Measurements from ENCODE around the gene ZNF618. TPM values are rescaled to one million over a fixed set of nuclear protein-coding genes. Genes with fewer than 3 reads are reported as not detected.

Gene ZNF618
- total RNA-seq, 1 experiment from 2014 or later = 4.2 TPM

- Histone ChIP-seq H3K4me3 (ENCODE audit: low read length) (no peak overlapping the region), H3K27me3 (ENCODE audit: low read length) (no peaks in the 10 kb centered on the region), H3K9ac (ENCODE audit: low read length) (no peak overlapping the region), H3K9me3 (ENCODE audit: low read length) (no peaks in the 10 kb centered on the region), H3K4me2 (ENCODE audit: low read length) (no peak overlapping the region), H4K20me1 (ENCODE audit: low read length) (no peaks in the 10 kb centered on the region), H3K27ac (ENCODE audit: low read length) (no peak overlapping the region), H3K36me3 (ENCODE audit: low read depth, low read length) (no peaks in the 10 kb centered on the region), H3K9me2 (replicated peaks; ENCODE audit: low read length) (no peaks in the 10 kb centered on the region), H3K79me2 (ENCODE audit: low read length) (no peaks in the 10 kb centered on the region), H3F3A (ENCODE audit: low read length, unreplicated experiment) (no peaks in the 10 kb centered on the region), H2AFZ (ENCODE audit: low read length) (no peak overlapping the region), H3K4me1 (ENCODE audit: insufficient read depth, low read length) (no peaks in the 10 kb centered on the region)
- ChIA-PET CTCF (interaction anchor here (0.6 kb wide), 1 partner anchor 390 kb away, joined by 5 read pairs; no protein-coding TSS in a partner anchor), POLR2A (ENCODE audit: unreplicated experiment) (no interaction called here)
- TF ChIP-seq CTCF (conservative IDR thresholded peaks at IDR 0.05; ENCODE audit: low read depth, low read length) (no peak), EZH2phosphoT487 (IDR thresholded peaks at IDR 0.05; ENCODE audit: borderline replicate concordance, low read length) (no peak), EZH2 (IDR thresholded peaks at IDR 0.05; ENCODE audit: low read length, unreplicated experiment) (no peak)
- DNase-seq (no peak), ATAC-seq (no peak)
- BruUV-seq (replicated peaks) = no TSS peak
- intact Hi-C loops (cut with micrococcal nuclease) = no loop called here
These were observed 115.6 kb downstream of the ZNF618 start for GRCh38 chr9:113991714-113992113.

- ChIA-PET CTCF (no interaction called here), POLR2A (ENCODE audit: unreplicated experiment) (no interaction called here)
- TF ChIP-seq EZH2 (IDR thresholded peaks at IDR 0.05; ENCODE audit: low read length, unreplicated experiment) (no peak), EZH2phosphoT487 (IDR thresholded peaks at IDR 0.05; ENCODE audit: borderline replicate concordance, low read length) (no peak), CTCF (conservative IDR thresholded peaks at IDR 0.05; ENCODE audit: low read depth, low read length) (no peak)
- Histone ChIP-seq H3K4me3 (ENCODE audit: low read length) (no peak overlapping the region), H3K9ac (ENCODE audit: low read length) (no peak overlapping the region), H3K27me3 (ENCODE audit: low read length) (no peaks in the 10 kb centered on the region), H3K9me3 (ENCODE audit: low read length) (no peaks in the 10 kb centered on the region), H2AFZ (ENCODE audit: low read length) (no peak overlapping the region), H3K4me1 (ENCODE audit: insufficient read depth, low read length) (no peaks in the 10 kb centered on the region), H4K20me1 (ENCODE audit: low read length) (no peaks in the 10 kb centered on the region), H3F3A (ENCODE audit: low read length, unreplicated experiment) (no peaks in the 10 kb centered on the region), H3K4me2 (ENCODE audit: low read length) (no peak overlapping the region), H3K27ac (ENCODE audit: low read length) (no peak overlapping the region), H3K9me2 (replicated peaks; ENCODE audit: low read length) (no peaks in the 10 kb centered on the region), H3K36me3 (ENCODE audit: low read depth, low read length) (no peaks in the 10 kb centered on the region), H3K79me2 (ENCODE audit: low read length) (no peaks in the 10 kb centered on the region)
- intact Hi-C loops (cut with micrococcal nuclease) = no loop called here
- no peak for ATAC-seq
- DNase-seq = no peak
- no TSS peak for BruUV-seq (replicated peaks)
These were observed 116.3 kb downstream of the ZNF618 start for GRCh38 chr9:113992276-113992951.

DNA sequence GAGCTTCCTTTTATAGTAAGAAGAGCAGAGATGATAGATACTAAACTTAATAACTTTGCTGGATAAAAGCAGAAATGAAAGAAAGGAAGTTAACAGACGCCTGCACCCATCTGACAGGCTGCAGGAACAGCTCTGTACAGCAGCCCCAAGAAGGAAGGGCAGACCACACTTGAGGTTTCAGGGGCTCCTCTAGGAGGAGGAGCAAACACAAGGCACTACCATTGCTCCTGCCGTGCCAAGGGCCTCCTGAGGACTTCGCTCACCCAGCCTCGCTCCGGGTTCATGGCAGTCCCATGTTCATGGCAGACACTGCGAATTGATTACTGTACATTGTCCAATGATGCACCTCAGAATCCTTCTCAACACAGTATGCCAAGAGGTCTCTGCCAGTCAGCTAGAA lies 116.9 kb downstream of the ZNF618 start:
- Histone ChIP-seq H3K36me3 (ENCODE audit: low read depth, low read length) (no peaks in the 10 kb centered on the region), H4K20me1 (ENCODE audit: low read length) (no peaks in the 10 kb centered on the region), H3K9me2 (replicated peaks; ENCODE audit: low read length) (no peaks in the 10 kb centered on the region), H3K9me3 (ENCODE audit: low read length) (no peaks in the 10 kb centered on the region), H3K27ac (ENCODE audit: low read length) (no peak overlapping the region), H3K4me2 (ENCODE audit: low read length) (no peak overlapping the region), H3K9ac (ENCODE audit: low read length) (no peak overlapping the region), H2AFZ (ENCODE audit: low read length) (no peak overlapping the region), H3K4me1 (ENCODE audit: insufficient read depth, low read length) (no peaks in the 10 kb centered on the region), H3K79me2 (ENCODE audit: low read length) (no peaks in the 10 kb centered on the region), H3F3A (ENCODE audit: low read length, unreplicated experiment) (no peaks in the 10 kb centered on the region), H3K27me3 (ENCODE audit: low read length) (no peaks in the 10 kb centered on the region), H3K4me3 (ENCODE audit: low read length) (no peak overlapping the region)
- no peak for TF ChIP-seq EZH2 (IDR thresholded peaks at IDR 0.05; ENCODE audit: low read length, unreplicated experiment)
- TF ChIP-seq CTCF (conservative IDR thresholded peaks at IDR 0.05; ENCODE audit: low read depth, low read length) = no peak
- no peak for TF ChIP-seq EZH2phosphoT487 (IDR thresholded peaks at IDR 0.05; ENCODE audit: borderline replicate concordance, low read length)
- CTCF ChIA-PET = no interaction called here
- DNase-seq = no peak
- ATAC-seq = no peak
- intact Hi-C loops (cut with micrococcal nuclease) = no loop called here
- POLR2A ChIA-PET (ENCODE audit: unreplicated experiment) = no interaction called here
- BruUV-seq (replicated peaks) = no TSS peak

Measured in PC-3 (cell line).